ENCODE data around the gene CD99.

The CD99 gene

DNA sequence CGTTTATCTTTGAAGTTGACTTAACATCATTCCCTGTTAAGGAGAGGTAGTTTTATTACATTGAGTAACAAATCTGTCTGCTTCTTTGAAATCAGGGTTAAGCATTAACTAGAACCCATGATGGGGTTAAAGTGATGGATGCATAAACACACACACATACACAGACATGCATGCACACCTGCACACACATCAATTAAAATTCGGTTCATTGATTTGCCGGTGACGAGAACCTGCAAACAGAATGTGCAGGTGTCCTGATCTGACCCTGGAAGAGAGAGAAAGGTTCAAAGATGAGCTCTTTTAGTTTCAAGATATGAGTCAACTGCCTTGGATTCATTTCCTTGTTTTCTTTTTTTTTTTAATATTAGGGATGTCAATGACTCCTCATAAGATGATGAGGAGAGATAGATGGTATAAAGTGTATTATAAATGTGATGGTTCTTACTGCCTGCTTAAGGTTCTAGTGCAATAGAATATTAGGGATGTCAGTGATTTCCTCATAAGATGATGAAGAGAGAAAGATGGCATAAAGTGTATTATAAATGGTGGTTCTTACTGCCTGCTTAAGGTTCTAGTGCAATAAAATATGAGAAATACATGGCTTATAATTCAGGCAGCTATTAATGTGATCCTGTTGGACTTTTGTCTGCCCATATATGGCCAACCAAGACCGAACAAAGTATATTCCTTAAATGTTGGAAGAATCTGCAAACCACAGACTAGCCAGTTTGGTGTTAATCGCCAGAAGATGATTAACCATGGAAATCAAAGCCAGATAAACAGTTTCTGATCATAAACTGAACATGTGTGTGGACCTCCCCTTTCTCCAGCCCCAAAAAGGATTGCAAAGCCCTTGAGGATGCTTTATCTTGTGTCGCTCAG is 14.1 kb upstream of the CD99 start:
- peak; percentile 31 for DNase-seq

DNA sequence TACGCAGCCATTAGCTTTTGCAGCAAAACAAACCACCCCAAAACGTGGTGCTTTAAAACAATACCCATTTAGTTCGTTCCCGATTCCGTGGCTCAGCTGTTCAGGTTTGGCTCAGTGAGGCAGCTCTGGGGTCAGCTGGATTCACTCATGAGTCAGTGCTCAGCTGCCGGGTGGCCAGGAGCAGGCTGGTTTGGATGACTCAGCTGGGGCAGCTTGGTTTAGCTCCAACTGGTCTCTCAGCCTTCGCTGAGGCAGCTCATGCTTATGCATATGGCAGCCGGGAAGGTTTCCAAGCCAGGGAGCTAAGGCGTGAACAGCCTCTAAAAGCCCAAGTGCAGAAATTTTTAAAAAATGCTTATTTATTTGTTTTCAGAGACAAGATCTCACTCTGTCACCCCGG is 13.3 kb upstream of the CD99 start:
- DNase-seq, result peak; percentile 96

DNA sequence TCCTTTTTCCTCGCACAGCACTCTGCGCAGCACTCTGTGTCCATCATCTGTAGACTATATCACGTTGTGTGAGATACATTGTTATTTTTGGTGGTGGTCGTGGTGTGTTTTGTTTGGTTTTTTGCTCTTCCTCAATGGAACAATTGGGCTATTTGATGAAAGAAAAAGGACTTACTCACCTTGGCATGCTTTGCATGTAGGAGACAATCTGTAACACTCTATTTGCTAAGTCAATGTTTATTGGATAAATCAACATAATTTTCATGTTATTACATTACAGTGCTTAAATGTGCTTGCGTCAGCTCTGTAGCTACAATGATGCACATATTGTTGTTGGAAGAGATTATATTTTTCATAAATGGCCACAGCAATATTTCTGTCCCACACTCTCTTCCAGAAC is 12.5 kb upstream of the CD99 start:
- DNase-seq, result no peak

DNA sequence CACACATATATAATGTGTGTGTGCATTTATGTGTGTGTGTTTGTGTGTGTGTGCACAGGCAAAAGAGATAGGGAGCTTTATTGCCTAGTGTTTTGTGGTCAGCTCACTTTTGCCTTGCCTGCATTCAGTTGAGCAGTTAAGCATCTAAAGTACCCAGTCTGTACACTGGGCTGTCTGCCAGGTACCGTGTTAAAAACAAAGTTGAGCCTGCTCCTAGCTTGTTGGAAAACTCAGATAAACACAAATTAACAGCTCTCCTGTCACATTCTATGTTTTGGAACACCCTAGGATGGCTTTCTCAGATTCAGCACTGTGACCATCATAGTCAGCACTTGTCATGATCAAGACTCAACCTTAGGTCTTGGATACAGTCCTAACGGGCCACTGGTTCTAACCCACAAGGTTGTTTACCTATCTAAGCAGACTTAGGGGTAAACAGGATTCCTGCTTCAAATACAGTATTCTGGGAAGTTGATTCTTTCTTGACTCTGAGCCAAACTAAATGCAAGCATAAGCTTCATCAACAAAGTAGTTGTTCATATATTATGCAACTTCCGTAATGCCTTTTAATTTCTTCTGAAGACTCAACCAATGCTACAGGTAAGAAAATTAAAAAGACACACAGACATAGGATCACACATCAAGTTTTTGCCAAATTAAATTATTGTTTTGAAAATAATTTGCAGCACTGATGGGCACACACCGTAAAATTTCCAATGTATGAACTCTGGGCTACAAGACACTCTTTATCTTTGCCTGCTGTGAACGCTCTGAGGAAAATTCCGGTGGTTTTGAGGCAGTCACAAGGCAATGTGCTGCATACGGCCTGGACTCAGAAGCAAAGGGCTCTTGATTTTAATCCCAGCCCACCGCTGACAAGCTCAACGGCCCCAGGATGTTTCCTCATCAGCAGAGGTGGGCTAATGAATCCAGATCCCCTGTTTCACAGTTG is 11.3 kb upstream of the CD99 start:
- DNase-seq, result no peak

DNA sequence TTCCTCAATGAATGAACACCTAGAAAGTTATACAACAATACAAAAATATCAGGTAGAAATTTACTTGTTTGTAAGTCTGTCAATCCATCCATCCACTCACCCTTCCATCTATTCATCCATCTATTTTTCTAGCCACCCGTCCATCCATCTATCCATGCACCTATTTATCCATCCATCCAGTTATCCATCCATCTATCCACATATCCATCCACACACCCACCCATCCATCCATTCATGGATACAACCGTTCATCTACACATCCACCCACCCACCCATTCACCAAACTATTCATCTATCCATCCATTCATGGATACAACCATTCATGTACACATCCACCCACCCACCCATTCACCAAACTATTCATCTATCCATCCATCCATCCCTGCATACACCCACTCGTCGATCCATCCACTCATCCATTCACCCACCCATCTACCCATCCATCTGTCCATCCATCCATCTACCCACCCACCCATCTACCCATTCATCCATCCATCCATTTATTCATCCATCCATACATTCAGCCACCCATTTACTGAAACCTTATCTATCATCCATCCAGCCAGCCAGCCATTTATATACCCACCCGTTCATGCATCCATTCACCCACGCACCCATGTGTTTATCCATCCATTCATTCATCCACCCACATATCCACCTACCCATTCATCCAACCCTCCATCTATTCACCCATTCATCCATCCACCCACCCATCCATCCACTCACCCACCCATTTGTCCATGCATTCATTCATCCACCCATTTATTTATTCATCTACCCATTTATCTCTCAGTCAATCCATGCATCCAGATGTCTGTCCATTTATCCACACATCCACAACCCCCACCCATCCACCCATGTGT is 10.4 kb upstream of the CD99 start:
- no peak for DNase-seq

DNA sequence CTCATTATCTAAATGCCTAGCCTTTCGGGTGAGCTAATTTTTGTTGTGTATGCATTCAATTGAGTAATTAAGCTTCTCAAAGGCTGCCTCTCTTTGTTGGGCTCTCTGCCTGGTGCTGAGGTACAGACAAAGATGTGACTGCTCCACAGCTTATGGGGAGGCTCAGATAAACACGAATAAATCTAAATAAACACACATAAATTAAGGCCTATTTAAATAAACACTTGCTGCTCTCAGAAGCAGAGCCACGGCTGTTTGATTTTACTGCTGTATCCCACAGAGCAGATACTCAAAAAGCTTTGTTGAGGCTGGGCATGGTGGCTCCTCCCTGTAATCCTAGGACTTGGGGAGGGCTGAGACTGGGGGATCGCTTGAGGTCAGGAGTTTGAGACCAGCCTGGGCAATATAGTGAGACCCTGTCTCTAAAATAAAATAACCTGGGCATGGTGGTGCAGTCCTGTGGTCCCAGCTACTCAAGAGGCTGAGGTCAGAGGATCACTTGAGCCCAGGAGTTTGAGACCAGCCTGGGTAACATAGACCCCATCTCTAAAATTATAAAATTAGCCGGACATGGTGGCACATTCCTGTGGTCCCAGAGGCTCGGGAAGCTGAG is 8.4 kb upstream of the CD99 start:
- DNase-seq, result no peak

DNA sequence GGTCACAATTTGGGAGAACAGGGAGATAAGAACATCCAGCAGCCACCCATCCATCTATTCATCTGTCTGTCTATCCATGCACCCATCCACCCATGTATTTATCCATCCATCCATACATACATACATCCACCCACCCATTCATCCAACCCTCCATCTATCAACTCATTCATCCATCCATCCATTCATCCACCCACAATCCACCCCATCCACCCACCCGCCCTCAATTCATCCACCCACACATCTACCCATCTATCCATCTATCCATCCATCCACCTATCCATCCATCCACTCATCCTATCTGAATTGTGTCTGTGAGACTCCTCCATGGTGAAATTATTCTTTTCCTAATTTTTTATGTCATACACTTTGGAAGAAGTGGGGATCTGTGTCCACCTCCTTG is 6.8 kb upstream of the CD99 start:
- DNase-seq, result no peak

DNA sequence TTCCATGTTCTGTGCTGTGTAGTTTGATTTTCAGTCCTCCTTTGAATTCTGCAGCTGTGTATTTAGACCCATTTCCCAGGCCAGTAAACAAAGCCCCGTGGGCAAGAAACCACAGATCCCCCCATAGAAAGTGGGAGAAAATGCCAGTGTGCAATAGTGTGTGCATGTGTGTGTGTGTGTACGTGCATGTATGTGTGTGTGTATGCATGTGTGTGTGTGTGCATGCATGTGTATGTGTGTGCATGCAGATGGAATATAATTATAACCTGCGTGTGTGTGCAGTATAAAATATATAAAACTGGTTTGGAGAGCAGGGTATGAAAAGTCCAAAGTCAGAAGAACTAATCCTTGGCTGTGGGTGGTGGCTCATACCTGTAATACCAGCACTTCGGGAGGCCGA is 5.2 kb upstream of the CD99 start:
- DNase-seq, result no peak

DNA sequence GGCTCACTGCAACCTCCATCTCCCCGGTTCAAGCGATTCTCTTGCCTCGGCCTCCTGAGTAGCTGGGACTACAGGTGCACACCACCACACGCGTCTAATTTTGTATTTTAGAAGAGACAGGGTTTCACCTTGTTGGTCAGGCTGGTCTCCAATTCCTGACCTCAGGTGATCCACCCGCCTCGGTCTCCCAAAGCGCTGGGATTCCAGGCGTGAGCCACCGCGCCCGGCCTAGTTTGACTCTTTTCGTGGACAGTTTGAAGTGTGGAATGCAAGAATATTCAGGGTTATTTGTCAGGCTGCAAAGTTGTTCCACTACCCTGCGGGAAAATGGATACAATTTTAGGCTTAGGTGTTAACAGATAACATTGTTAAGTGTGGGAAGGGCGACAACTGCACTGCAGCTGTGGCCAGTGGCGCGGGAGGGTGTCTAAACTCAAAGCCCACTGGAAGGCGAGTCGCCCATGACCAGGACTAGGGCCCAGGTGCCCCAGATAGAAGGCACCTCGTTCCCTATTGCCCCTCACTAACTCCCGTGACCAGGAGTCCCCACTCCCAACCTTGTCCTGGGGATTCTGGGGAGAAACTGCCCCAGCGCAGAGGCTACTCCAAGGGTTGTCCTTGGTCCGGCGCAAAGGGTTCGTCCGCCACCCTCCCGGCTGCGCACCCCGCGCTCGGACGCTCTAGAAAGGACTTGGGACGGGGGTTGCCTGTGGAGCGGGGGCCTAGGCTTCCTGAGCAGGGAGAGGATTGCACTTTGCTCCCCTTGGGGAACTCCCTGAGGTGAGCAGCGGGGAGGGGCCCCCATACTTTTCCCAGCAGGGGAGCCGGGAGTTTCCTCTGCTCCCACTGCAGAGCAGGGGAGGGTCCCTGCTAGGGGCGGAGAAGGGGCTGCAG is 1.1 kb upstream of the CD99 start:
- DNase-seq, result no peak

DNA sequence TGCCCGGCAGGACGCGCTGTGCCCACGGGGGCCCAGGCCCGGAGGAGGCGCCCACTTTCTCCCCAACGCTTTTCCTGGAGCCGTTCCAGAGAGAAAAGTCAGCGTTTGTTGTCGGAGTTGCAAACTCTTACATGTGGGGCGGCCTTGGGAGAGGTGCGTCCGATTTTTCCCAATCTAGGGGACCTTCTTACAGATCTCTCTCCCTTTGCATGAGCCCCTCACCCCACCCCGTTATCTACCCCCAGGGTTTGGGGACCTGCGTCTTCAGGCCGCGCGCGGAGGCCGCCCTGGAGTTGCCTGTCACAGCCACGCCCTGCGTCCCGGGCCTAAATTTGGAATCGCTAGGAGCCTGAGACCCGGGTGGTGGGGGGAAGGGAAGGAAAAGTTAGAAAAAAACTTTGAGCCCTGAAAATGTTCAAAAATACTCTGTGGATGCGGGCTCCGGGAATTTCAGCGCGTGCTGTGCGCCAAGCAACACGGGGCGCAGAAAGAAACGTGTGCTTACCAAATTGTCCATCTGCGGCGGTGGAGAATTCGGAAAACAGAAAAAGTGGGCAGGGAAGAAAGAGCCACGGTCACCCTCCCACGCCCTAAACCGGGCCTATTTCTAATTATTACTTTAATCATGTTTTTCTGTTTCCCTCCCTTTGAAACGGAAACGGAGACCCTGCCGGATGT is 587 bp downstream of the CD99 start:
- DNase-seq, result peak; percentile 58

DNA sequence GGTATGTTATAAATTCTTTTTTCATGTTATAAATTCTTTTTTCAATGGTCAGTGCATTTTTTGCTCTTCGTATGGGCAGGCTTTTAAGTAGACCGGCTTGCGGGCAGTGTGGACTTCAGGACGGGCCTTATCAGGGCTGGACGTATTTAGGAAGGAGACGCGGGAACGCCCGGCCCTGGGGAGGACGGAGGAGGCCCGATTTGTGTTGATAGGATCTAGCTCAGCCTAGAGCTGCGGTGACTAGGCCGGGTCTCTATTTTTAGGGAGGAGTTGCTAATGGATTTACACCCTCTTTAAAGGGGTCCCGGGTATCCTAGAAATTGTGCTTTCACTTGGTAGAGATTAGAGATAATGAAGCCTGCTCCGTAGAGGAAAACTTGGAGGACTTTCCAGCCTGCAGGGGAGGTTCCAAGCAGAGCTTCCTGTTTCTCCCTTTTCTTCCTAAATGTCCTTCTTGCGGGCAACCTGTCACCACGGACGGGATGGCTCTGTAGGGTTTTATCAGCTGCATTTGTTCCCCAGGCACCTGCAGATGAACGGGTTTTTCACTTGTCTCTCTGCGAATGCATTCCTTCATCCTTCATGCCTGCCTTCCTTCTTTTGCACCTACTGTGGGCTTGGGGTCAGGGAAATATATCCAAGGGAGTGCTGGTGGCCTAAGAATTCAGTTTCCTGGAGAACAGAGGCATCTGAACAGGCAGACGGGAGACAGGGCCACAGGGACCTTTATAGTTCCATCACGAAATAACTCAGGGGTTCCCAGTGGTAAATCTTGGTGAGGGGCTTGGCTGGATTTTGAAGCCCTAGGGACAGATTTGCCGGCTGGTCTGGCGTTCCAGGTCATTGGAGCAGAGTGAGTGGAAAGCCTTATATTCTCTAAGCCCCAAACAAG is 1.4 kb downstream of the CD99 start:
- DNase-seq, result peak; percentile 50

DNA sequence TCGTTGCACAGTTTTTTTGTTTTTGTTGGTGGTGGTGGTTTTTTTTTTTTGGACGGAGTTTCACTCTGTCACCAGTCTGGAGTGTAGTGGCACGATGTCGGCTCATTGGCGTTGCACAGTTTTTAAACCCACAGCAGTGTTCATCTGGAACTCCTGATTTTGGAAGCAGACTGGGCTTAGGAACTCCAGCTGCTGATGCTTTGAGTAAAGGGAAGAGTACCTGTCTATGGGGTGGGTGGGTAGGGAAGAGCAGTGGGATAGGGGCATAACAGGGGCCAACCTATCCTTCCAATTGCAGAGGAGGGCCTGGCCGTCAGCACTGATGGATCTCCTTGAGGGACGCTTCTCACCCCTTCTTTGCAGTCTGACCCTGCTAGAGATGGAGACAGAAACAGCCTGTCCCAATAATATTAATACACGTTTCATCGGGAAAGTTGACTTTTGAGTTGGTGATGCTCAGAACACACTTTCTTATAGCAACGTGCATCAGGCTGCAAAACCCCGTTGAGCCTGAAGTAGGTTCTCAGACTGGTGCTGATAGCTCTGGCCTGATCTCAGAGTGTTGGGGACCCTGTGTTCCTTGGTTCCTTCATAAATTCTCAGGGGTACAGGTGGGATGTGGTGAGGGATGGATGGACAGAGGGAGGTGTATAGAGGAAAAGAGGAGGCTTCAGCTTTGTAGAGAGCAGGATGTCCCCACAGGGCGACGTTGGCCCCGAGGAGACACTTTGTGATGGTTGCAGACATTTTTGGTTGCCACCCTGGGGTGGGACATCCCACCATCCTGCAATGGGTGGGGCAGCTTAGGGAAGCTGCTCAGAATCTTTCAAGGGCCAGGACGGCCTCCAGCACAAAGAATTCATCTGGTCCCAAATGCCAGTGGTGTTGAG is 2.3 kb downstream of the CD99 start:
- no peak for DNase-seq

DNA sequence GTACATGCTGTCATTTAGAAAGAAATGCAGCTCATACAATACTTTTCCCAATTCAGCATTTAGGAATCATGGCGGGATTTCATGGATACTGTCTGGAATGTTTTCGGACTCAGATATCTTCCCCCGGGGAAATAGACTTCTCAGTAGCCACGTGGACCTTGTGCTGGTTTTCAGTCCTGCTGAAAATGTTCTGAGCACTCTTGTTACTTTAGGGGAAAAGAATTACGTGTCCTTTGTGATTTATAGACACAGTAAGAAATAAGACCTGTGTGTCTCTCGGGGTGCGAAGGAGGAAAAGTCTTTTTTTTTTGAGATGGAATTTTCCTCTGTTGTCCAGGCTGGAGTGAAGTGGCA is 3.8 kb downstream of the CD99 start:
- no peak for DNase-seq

DNA sequence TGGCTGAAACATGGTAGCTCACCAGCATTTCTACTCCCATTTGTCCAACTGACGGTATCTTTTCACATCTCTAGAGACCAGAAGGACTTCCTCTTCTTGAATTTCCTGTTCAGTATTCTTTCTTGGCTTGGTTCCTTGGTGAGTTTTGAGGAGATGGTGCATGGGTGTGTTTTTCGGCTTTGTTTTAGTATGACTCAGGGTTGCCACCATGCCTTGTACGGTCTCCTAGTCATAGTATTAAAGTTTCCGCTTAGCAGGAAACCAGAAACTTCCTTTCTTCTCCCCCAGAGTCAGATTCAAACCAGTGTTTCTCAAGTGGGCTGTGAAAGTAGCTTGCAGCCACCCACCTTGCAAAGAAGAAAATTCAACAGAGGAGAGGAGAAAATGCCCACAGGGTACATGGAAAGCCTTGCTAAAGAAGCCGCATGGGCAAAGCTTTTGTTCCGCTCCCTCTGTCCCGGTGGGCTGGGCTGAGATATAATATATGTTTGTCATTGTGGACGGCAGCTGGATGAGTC is 5.7 kb downstream of the CD99 start:
- peak; percentile 90 for DNase-seq

DNA sequence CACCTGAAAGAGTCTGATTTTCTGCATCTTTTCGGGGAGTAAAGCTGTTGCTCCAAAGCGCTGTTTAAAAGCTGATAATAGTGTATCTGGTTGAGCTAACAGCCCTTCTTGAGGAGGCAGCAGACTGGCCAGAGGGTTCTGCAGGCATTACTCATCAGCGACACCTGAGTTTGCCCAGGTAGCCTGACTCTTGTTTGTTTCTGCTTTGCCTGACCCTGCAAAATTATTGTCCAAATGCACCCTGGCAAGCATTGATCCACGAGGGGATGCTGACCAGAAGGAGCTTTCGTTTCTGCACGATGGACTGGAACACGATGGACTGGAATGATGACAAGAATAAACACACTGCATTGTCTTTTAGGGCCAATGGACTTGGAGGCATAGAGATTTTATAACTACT is 6.2 kb downstream of the CD99 start:
- DNase-seq, result no peak

DNA sequence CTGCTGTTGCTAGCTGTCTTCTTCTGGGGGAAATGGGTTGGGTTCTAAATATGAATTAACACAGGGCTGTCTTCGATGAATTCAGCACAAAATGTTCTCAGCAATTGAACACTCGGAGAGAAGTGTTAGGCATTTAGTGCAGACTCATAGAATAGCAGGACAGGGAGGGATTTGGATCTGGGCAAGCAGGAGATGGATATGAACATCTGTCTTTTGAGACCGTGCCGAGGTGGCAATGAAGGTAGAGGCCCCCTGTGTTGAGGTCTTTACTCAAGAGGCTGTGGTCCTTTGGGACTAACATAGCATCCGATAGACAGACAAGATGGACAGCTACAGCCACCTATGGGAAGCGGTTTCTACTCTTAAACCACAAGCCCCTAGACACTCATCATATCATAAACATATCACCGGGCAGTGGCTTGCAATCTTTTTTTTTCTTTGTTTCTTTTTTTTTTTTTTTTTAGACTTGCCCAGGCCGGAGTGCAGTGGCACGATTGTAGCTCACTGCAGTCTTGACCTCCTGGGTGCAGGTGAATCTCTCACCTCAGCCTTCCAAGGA is 6.7 kb downstream of the CD99 start:
- DNase-seq, result no peak

DNA sequence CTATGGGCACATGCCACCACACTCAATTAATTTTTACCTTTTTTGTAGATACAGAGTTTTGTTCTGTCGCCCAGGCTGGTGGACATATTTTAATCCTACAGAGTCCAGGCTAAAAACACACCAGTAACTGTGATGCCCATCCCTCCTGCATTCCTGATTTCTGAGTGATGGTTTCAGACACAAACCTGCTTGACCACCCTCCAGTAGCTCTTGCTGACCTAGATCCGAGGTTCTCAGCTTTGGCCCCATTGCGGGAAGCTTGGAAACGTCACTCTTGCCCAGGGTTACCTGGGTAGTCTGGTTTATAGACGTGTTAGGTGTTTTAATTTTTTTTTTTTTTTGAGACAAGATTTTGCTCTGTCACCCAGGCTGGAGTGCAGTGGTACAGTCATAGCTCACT is 7.5 kb downstream of the CD99 start:
- no peak for DNase-seq

DNA sequence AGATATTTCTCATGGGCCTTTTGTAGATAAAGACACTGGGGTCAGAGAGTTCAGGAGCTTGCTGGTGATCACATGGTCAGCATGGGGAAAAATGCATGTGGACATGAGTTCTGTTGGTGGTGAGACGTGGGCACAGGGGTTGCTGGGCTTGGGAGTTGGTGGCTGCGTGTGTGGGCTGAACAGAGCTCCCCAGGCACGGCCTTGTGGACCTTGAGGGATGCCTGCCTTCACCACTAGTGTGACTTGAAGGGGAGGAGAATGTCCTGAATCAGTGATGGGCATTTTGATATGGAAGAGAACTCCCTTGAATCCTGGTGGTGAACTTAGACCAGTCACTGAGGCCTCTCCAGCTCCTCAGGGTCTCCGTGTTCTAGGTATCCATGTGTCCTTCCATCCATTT is 8.9 kb downstream of the CD99 start:
- no peak for DNase-seq

Measured in fibroblast of skin of right quadriceps (primary cell).